ENCODE data around the gene RAB9A. TPM values are rescaled to one million over a fixed set of nuclear protein-coding genes. Genes with fewer than 3 reads are reported as not detected.

The RAB9A gene
- total and polyA plus RNA-seq, 10 donors = 20.3 to 36.5 (median 28.2) TPM

GRCh38 chrX:13662355-13662791 is 26.6 kb upstream of the RAB9A start:
- peaks cover 0 to 9% (median 5%) of the 10 kb centered on the region in 6 donors for H3K4me1 ChIP-seq
- intact Hi-C loops (cut with DNase I; ENCODE audit: low total_unique reads) = no loop called here
- peak overlapping the region in 6 of 8 donors; percentile 18 to 69 (median 54) for H3K27ac ChIP-seq
- WGBS, 5 donors = 66 to 85% (median 75%) methylated on average over 6 of the region's 6 CpGs
- no peak for DNase-seq
- peaks cover 0 to 58% (median 18%) of the 10 kb centered on the region in 6 donors for H3K36me3 ChIP-seq
- no peaks in the 10 kb centered on the region for H3K9me3 ChIP-seq
- no peaks in the 10 kb centered on the region for H3K27me3 ChIP-seq (replicated peaks in 1 of 7)
- H3K4me3 ChIP-seq = peak overlapping the region in 1 of 8 donors; percentile 8
- no peak for TF ChIP-seq POLR2A (IDR thresholded peaks at IDR 0.05)
- no peak for TF ChIP-seq POLR2AphosphoS5 (IDR thresholded peaks at IDR 0.05)
- TF ChIP-seq CTCF (IDR thresholded peaks at IDR 0.05 in 8 of 11, conservative IDR thresholded peaks at IDR 0.05 in 3 of 11) = no peak

- no peak overlapping the region for H3K4me3 ChIP-seq
- peaks cover 0 to 7% (median 0%) of the 10 kb centered on the region in 7 donors for H3K27me3 ChIP-seq (replicated peaks in 1 of 7)
- no peak for DNase-seq
- TF ChIP-seq POLR2A (IDR thresholded peaks at IDR 0.05) = no peak
- no peak for TF ChIP-seq CTCF (IDR thresholded peaks at IDR 0.05 in 8 of 11, conservative IDR thresholded peaks at IDR 0.05 in 3 of 11)
- no peak for TF ChIP-seq POLR2AphosphoS5 (IDR thresholded peaks at IDR 0.05)
- WGBS, 5 donors = 81 to 92% (median 87%) methylated on average over 3 of the region's 3 CpGs
- peaks cover 0 to 57% (median 18%) of the 10 kb centered on the region in 6 donors for H3K36me3 ChIP-seq
- intact Hi-C loops (cut with DNase I; ENCODE audit: low total_unique reads) = no loop called here
- peaks cover 0 to 3% (median 2%) of the 10 kb centered on the region in 6 donors for H3K4me1 ChIP-seq
- H3K9me3 ChIP-seq = no peaks in the 10 kb centered on the region
- H3K27ac ChIP-seq = peak overlapping the region in 1 of 8 donors; percentile 12
Measured at GRCh38 chrX:13664020-13664419, 24.9 kb upstream of the RAB9A start.

GRCh38 chrX:13666836-13667235 is 22.1 kb upstream of the RAB9A start:
- TF ChIP-seq CTCF (IDR thresholded peaks at IDR 0.05 in 8 of 11, conservative IDR thresholded peaks at IDR 0.05 in 3 of 11) (no peak), POLR2A (IDR thresholded peaks at IDR 0.05) (no peak), POLR2AphosphoS5 (IDR thresholded peaks at IDR 0.05) (no peak)
- Histone ChIP-seq H3K36me3 (peaks cover 0 to 40% (median 13%) of the 10 kb centered on the region in 6 donors), H3K27ac (peak overlapping the region in 2 of 8 donors; percentile 9 to 21), H3K9me3 (no peaks in the 10 kb centered on the region), H3K27me3 (replicated peaks in 1 of 7) (peaks cover 0 to 17% (median 0%) of the 10 kb centered on the region in 7 donors), H3K4me3 (no peak overlapping the region), H3K4me1 (no peaks in the 10 kb centered on the region)
- no peak for DNase-seq
- intact Hi-C loops (cut with DNase I; ENCODE audit: low total_unique reads) = no loop called here
- WGBS, 5 donors = 69 to 85% (median 77%) methylated on average over 3 of the region's 3 CpGs

- H3K4me1 ChIP-seq = no peaks in the 10 kb centered on the region
- H3K4me3 ChIP-seq = no peak overlapping the region
- H3K36me3 ChIP-seq = peaks cover 0 to 29% (median 11%) of the 10 kb centered on the region in 6 donors
- peaks cover 0 to 18% (median 0%) of the 10 kb centered on the region in 7 donors for H3K27me3 ChIP-seq (replicated peaks in 1 of 7)
- no peak for DNase-seq
- H3K27ac ChIP-seq = no peak overlapping the region
- no peaks in the 10 kb centered on the region for H3K9me3 ChIP-seq
- TF ChIP-seq CTCF (IDR thresholded peaks at IDR 0.05 in 8 of 11, conservative IDR thresholded peaks at IDR 0.05 in 3 of 11) (no peak), POLR2A (IDR thresholded peaks at IDR 0.05) (no peak), POLR2AphosphoS5 (IDR thresholded peaks at IDR 0.05) (no peak)
- intact Hi-C loops (cut with DNase I; ENCODE audit: low total_unique reads) = no loop called here
Measured at GRCh38 chrX:13667919-13668318, 21.0 kb upstream of the RAB9A start.
